ENCODE results near the gene ZMYND15. TPM values are rescaled to one million over a fixed set of nuclear protein-coding genes. Genes with fewer than 3 reads are reported as not detected.

Gene ZMYND15
- total RNA-seq, 1 experiment from 2014 or later = 0.42 TPM

GRCh38 chr17:4748686-4749085, 9.1 kb downstream of the ZMYND15 start:
- no peaks in the 10 kb centered on the region for H3K36me3 Mint-ChIP-seq (ENCODE audit: insufficient read depth in 1 of 3, low read depth in 3 of 3)
- Histone ChIP-seq H3K4me1 (ENCODE audit: insufficient read depth, low read length) (no peaks in the 10 kb centered on the region), H2AFZ (ENCODE audit: low read length) (no peak overlapping the region), H2AK5ac (ENCODE audit: insufficient read length, low read length) (no peak overlapping the region), H4K20me1 (ENCODE audit: control insufficient read depth, insufficient read depth, insufficient read length) (no peaks in the 10 kb centered on the region), H2BK15ac (ENCODE audit: low read depth, low read length) (no peak overlapping the region), H2BK5ac (ENCODE audit: insufficient read length, low read length) (no peak overlapping the region), H2BK12ac (ENCODE audit: insufficient read length, low read depth, low read length) (no peak overlapping the region), H3K23ac (ENCODE audit: insufficient read length, low read depth, low read length) (no peak overlapping the region), H3K27ac (ENCODE audit: insufficient read length, low read depth, low read length) (no peak overlapping the region), H3K27me3 (ENCODE audit: insufficient read depth, low read length) (no peaks in the 10 kb centered on the region; the same call in 1 of the 2 replicates), H2BK20ac (ENCODE audit: low read depth, low read length, poor library complexity, severe bottlenecking) (no peak overlapping the region), H3T11ph (ENCODE audit: low read length) (no peak overlapping the region), H4K91ac (ENCODE audit: insufficient read length, low read depth, low read length) (no peak overlapping the region), H3K4me2 (ENCODE audit: insufficient read depth, insufficient read length, low read length) (no peak overlapping the region), H3K23me2 (ENCODE audit: insufficient read length, low read depth, low read length, poor library complexity, severe bottlenecking) (no peaks in the 10 kb centered on the region), H3K56ac (ENCODE audit: insufficient read length, low read depth, low read length) (no peak overlapping the region), H4K8ac (replicated peaks; ENCODE audit: insufficient read length, low read depth, low read length) (no peak overlapping the region), H3K4ac (ENCODE audit: low read depth, low read length) (no peak overlapping the region), H3K9me3 (ENCODE audit: control insufficient read depth, low read depth, low read length) (no peaks in the 10 kb centered on the region), H3K14ac (ENCODE audit: insufficient read depth, low read length) (no peak overlapping the region), H2BK120ac (ENCODE audit: low read depth, low read length, poor library complexity, severe bottlenecking) (no peak overlapping the region), H3K79me1 (ENCODE audit: insufficient read depth, low read depth, low read length, poor library complexity, severe bottlenecking) (no peaks in the 10 kb centered on the region), H4K5ac (ENCODE audit: insufficient read length, low read depth, low read length) (no peak overlapping the region), H3K9ac (ENCODE audit: extremely low read depth, insufficient read length, low read length) (no peak overlapping the region), H3K18ac (ENCODE audit: insufficient read length, low read depth, low read length) (no peak overlapping the region), H3K79me2 (ENCODE audit: insufficient read depth, low read length) (no peaks in the 10 kb centered on the region)
- no peaks in the 10 kb centered on the region for H3K9me3 Mint-ChIP-seq
- no peak for TF ChIP-seq CTCF (conservative IDR thresholded peaks at IDR 0.05)
- H3K4me1 Mint-ChIP-seq = peaks cover 20 to 21% of the 10 kb centered on the region in 2 experiments
- no peak for DNase-seq
- no peak overlapping the region for H3K27ac Mint-ChIP-seq
- no peak overlapping the region for H3K4me3 Mint-ChIP-seq
- WGBS (ENCODE audit: extremely low coverage, insufficient read length, low lambda C conversion rate) = no CpG with 5 or more reads among the region's 4 CpGs
- peaks cover 63% of the 10 kb centered on the region for H3K27me3 Mint-ChIP-seq (ENCODE audit: low read depth)
